GM21825 (cell line): ENCODE data around the gene MAMDC4.
A peak's percentile ranks its signal among the peaks of the same experiment; 100 is the strongest.
"Not testable (repeated sequence)": the region's sequence is repeated elsewhere in the genome, so short reads cannot be mapped to it uniquely, and the experiment has no call there.

Source experiments
- ATAC-seq: cut with Tn5 transposase; IDR thresholded peaks from one replicate; pipeline ENCODE4 v1.9.1; 2021; ENCODE audit warnings: mild to moderate bottlenecking, moderate library complexity; ENCODE audit not compliant: unreplicated experiment

MAMDC4 gene

GRCh38 chr9:136851941-136852663 lies at the start of gene MAMDC4:
Gene MAMDC4 (plus strand): TSS chr9:136852346. CDS start chr9:136852417, 71 bp downstream.
- no peak for ATAC-seq

GRCh38 chr9:136803009-136803550 lies 49.1 kb upstream of the MAMDC4 start:
- ATAC-seq: not testable (repeated sequence)

GRCh38 chr9:136803551-136804508 lies 48.3 kb upstream of the MAMDC4 start:
- no peak for ATAC-seq

- ATAC-seq: no peak
Measured at GRCh38 chr9:136804509-136805206, 47.5 kb upstream of the MAMDC4 start.

- no peak for ATAC-seq
Measured at GRCh38 chr9:136805207-136805740, 46.9 kb upstream of the MAMDC4 start.

- no peak for ATAC-seq
Measured at GRCh38 chr9:136806067-136806466, 46.1 kb upstream of the MAMDC4 start.

- ATAC-seq: no peak
Measured at GRCh38 chr9:136806631-136807201, 45.4 kb upstream of the MAMDC4 start.

- ATAC-seq: peak; percentile 53
Measured at GRCh38 chr9:136807281-136808074, 44.7 kb upstream of the MAMDC4 start, which contains the start of gene RABL6. Gene RABL6 (plus strand): TSS chr9:136807948. CDS start chr9:136808197, 249 bp downstream.

GRCh38 chr9:136808075-136808805 lies 43.9 kb upstream of the MAMDC4 start:
- peak; percentile 31 for ATAC-seq

- ATAC-seq: no peak
Measured at GRCh38 chr9:136808806-136809158, 43.4 kb upstream of the MAMDC4 start.

- ATAC-seq: no peak
Measured at GRCh38 chr9:136814725-136815421, 37.3 kb upstream of the MAMDC4 start.

- ATAC-seq: no peak
Measured at GRCh38 chr9:136815422-136815782, 36.7 kb upstream of the MAMDC4 start.

- ATAC-seq: no peak
Measured at GRCh38 chr9:136820971-136821825, 30.9 kb upstream of the MAMDC4 start.

GRCh38 chr9:136821826-136822544 lies 30.2 kb upstream of the MAMDC4 start:
- no peak for ATAC-seq

- no peak for ATAC-seq
Measured at GRCh38 chr9:136823136-136824046, 28.8 kb upstream of the MAMDC4 start.
